Measurements from ENCODE around the gene ECEL1.

DNA sequence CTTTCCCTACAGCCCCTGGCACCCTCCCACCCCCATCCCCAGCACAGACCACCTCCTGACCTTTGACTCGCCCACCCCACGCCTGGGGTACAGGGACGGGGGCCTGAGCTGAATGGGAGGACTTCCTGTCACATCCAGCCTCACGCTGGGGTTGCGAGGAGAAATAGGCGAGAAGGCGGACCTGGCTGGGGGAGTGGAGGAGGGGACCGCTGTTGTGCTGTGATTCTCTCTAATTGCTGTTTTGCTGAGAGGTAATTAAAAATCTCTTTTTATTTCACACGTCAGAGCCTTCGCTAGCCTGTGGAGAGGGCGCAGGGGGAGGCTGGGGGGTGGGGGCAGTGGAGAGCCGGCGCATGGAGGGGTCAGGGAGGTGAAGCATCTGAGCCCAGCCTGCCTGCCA lies 9.7 kb upstream of the ECEL1 start:
- TF ChIP-seq, protein P1, sequence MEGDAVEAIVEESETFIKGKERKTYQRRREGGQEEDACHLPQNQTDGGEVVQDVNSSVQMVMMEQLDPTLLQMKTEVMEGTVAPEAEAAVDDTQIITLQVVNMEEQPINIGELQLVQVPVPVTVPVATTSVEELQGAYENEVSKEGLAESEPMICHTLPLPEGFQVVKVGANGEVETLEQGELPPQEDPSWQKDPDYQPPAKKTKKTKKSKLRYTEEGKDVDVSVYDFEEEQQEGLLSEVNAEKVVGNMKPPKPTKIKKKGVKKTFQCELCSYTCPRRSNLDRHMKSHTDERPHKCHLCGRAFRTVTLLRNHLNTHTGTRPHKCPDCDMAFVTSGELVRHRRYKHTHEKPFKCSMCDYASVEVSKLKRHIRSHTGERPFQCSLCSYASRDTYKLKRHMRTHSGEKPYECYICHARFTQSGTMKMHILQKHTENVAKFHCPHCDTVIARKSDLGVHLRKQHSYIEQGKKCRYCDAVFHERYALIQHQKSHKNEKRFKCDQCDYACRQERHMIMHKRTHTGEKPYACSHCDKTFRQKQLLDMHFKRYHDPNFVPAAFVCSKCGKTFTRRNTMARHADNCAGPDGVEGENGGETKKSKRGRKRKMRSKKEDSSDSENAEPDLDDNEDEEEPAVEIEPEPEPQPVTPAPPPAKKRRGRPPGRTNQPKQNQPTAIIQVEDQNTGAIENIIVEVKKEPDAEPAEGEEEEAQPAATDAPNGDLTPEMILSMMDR (tag by site-specific recombination; IDR thresholded peaks at IDR 0.05): no peak
- no peak for TF ChIP-seq ZNF274 (IDR thresholded peaks at IDR 0.05; ENCODE audit: low read length)
- no peak for TF ChIP-seq ZNF274 (tag by site-specific recombination; IDR thresholded peaks at IDR 0.05; ENCODE audit: borderline replicate concordance)
- no peak for TF ChIP-seq ZNF221 (tag by site-specific recombination; IDR thresholded peaks at IDR 0.05; ENCODE audit: borderline replicate concordance)

Measured in HEK293 (cell line).